HG03565 (cell line): ENCODE measurements around the gene PCNX4.

ENCODE experiments used
- ATAC-seq: cut with Tn5 transposase; IDR thresholded peaks from one replicate; pipeline ENCODE4 v1.9.1; 2021; ENCODE audit warnings: mild to moderate bottlenecking, moderate library complexity; ENCODE audit not compliant: unreplicated experiment

The PCNX4 gene

GRCh38 chr14:60171690-60172089 lies 80.0 kb downstream of the PCNX4 start:
- ATAC-seq = no peak

GRCh38 chr14:60174352-60175254 lies 82.9 kb downstream of the PCNX4 start:
- no peak for ATAC-seq

GRCh38 chr14:60175255-60175902 lies 83.7 kb downstream of the PCNX4 start:
- ATAC-seq = no peak

GRCh38 chr14:60178164-60178563 lies 86.4 kb downstream of the PCNX4 start:
- no peak for ATAC-seq

GRCh38 chr14:60178820-60179219 lies 87.1 kb downstream of the PCNX4 start:
- ATAC-seq = no peak

- peak; percentile 30 for ATAC-seq
Observed at GRCh38 chr14:60179431-60179869, 87.7 kb downstream of the PCNX4 start.

- no peak for ATAC-seq
Observed at GRCh38 chr14:60183138-60183537, 91.4 kb downstream of the PCNX4 start.

- peak; percentile 38 for ATAC-seq
Observed at GRCh38 chr14:60183741-60184140, 92.0 kb downstream of the PCNX4 start.

- ATAC-seq = peak; percentile 28
Observed at GRCh38 chr14:60184146-60184904, 92.6 kb downstream of the PCNX4 start.

GRCh38 chr14:60184905-60185555 lies 93.3 kb downstream of the PCNX4 start:
- no peak for ATAC-seq

- no peak for ATAC-seq
Observed at GRCh38 chr14:60188115-60188514, 96.4 kb downstream of the PCNX4 start.

- ATAC-seq = no peak
Observed at GRCh38 chr14:60188696-60189095, 97.0 kb downstream of the PCNX4 start.

GRCh38 chr14:60189923-60190840 lies 98.5 kb downstream of the PCNX4 start:
- ATAC-seq = no peak

- peak; percentile 67 for ATAC-seq
Observed at GRCh38 chr14:60195179-60195810, 103.6 kb downstream of the PCNX4 start.

- no peak for ATAC-seq
Observed at GRCh38 chr14:60196291-60196690, 104.6 kb downstream of the PCNX4 start.

- no peak for ATAC-seq
Observed at GRCh38 chr14:60197629-60198303, 106.0 kb downstream of the PCNX4 start.

- ATAC-seq = no peak
Observed at GRCh38 chr14:60199321-60199720, 107.6 kb downstream of the PCNX4 start.

GRCh38 chr14:60204104-60204842 lies 112.5 kb downstream of the PCNX4 start:
- ATAC-seq = peak; percentile 64
